ENCODE results near the gene SCML1. TPM values are rescaled to one million over a fixed set of nuclear protein-coding genes. Genes with fewer than 3 reads are reported as not detected.
A peak's percentile ranks its signal among the peaks of the same experiment; 100 is the strongest.

The SCML1 gene
- total RNA-seq, 2 donors from 2014 or later, result 5.9 to 47.6 TPM

DNA sequence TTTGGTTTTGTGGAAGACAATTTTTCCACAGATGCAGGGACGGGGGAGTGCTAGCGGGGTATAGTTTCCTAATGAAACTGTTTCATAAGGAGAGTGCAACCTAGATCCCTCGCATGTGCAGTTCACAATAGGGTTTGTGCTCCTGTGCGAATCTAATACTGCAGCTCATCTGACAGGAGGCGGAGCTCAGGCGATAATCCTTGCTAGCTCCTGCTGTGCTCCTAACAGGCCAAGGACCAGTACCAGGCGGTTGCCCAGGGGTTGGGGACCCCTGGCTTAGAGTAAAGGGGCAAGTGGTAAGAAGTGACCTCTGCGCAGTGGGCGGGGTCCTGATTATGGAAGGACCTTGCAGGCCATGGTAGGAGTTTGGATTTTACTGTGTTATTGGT is 3.8 kb downstream of the SCML1 start:
- TF ChIP-seq CTCF (IDR thresholded peaks at IDR 0.05), result no peak
- TF ChIP-seq POLR2A (IDR thresholded peaks at IDR 0.05), result no peak
- no peak for TF ChIP-seq POLR2AphosphoS5 (IDR thresholded peaks at IDR 0.05)
- Histone ChIP-seq H3K27ac (no peak overlapping the region), H3K4me1 (replicated peaks) (no peaks in the 10 kb centered on the region), H3K27me3 (replicated peaks; ENCODE audit: insufficient read depth) (no peaks in the 10 kb centered on the region), H3K9me3 (no peaks in the 10 kb centered on the region), H3K4me3 (no peak overlapping the region), H3K36me3 (no peaks in the 10 kb centered on the region)
- WGBS, result 38% methylated on average over 8 of the region's 9 CpGs
- DNase-seq (ENCODE audit: low spot score), result no peak
- intact Hi-C loops (cut with DNase I), result no loop called here

DNA sequence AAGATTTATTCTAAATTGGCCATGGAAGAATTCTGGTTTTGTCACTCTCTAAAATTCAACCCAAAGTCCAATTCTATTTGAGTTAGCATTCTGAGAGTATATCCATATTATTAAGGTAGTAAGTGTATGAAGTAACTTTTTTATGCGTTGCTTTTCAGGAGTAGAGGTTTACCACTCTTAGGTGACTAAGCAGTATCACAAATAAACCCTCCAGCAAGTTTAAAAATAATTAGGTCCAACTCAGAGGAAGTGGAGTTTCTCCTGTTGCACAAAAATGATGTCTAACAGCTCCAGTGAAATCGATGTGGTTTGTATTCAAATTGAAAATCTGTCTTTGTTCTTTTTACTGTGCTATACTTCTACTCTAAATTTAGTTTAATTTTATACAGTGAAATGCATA is 6.6 kb downstream of the SCML1 start:
- Histone ChIP-seq H3K27ac (no peak overlapping the region), H3K4me3 (no peak overlapping the region), H3K36me3 (no peaks in the 10 kb centered on the region), H3K9me3 (no peaks in the 10 kb centered on the region), H3K4me1 (replicated peaks) (no peaks in the 10 kb centered on the region), H3K27me3 (replicated peaks; ENCODE audit: insufficient read depth) (no peaks in the 10 kb centered on the region)
- DNase-seq (ENCODE audit: low spot score), result no peak
- intact Hi-C loops (cut with DNase I), result no loop called here
- WGBS, result 48% methylated on average over 2 of the region's 2 CpGs
- TF ChIP-seq POLR2AphosphoS5 (IDR thresholded peaks at IDR 0.05) (no peak), POLR2A (IDR thresholded peaks at IDR 0.05) (no peak), CTCF (IDR thresholded peaks at IDR 0.05) (no peak)

DNA sequence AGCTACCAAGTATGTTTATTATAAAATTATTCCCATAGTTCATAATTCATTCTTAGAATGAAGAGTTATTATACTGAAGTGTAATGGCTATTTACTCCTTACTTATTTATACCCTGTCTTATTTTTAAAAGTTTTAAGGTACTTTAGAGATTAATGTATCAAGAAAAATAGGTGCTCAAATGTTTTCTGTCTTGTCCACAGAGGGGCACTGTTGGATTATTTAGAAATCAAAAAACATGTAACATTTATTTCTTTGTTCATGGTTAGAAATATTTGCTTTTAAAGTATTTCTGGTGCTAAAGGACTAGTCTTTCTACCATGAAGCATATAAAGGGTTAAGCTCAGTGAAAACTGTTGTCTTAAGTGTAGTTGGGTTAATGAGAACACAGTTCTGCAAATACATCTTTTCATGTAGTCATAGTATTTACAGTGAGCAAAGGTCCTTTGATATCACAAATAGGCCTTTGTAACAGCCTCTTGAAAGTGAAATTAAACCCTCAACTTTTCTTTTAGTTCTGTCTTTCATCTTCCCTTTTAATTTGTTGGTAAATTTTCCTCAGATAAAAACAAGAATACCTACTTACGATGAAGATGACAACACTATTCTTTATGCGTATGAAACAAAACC is 7.7 kb downstream of the SCML1 start:
- Histone ChIP-seq H3K27me3 (replicated peaks; ENCODE audit: insufficient read depth) (no peaks in the 10 kb centered on the region), H3K4me1 (replicated peaks) (no peaks in the 10 kb centered on the region), H3K27ac (no peak overlapping the region), H3K4me3 (no peak overlapping the region), H3K36me3 (no peaks in the 10 kb centered on the region), H3K9me3 (no peaks in the 10 kb centered on the region)
- TF ChIP-seq POLR2AphosphoS5 (IDR thresholded peaks at IDR 0.05) (no peak), POLR2A (IDR thresholded peaks at IDR 0.05) (no peak), CTCF (IDR thresholded peaks at IDR 0.05) (peak in 2 of 4 experiments; percentile 31 to 45)
- WGBS, result 78% methylated on average over 2 of the region's 2 CpGs
- DNase-seq (ENCODE audit: low spot score), result no peak
- intact Hi-C loops (cut with DNase I), result no loop called here

- intact Hi-C loops (cut with DNase I), result no loop called here
- Histone ChIP-seq H3K9me3 (no peaks in the 10 kb centered on the region), H3K4me1 (replicated peaks) (no peaks in the 10 kb centered on the region), H3K27ac (no peak overlapping the region), H3K36me3 (no peaks in the 10 kb centered on the region), H3K4me3 (no peak overlapping the region), H3K27me3 (replicated peaks; ENCODE audit: insufficient read depth) (no peaks in the 10 kb centered on the region)
- no peak for DNase-seq (ENCODE audit: low spot score)
- 96% methylated on average over 4 of the region's 5 CpGs for WGBS
- TF ChIP-seq POLR2AphosphoS5 (IDR thresholded peaks at IDR 0.05) (no peak), POLR2A (IDR thresholded peaks at IDR 0.05) (no peak), CTCF (IDR thresholded peaks at IDR 0.05) (no peak)
Observed at GRCh38 chrX:17747692-17748091, 10.4 kb downstream of the SCML1 start.

GRCh38 chrX:17748684-17749083 is 11.4 kb downstream of the SCML1 start:
- Histone ChIP-seq H3K27me3 (replicated peaks; ENCODE audit: insufficient read depth) (no peaks in the 10 kb centered on the region), H3K27ac (no peak overlapping the region), H3K9me3 (no peaks in the 10 kb centered on the region), H3K4me1 (replicated peaks) (no peaks in the 10 kb centered on the region), H3K36me3 (no peaks in the 10 kb centered on the region), H3K4me3 (no peak overlapping the region)
- DNase-seq (ENCODE audit: low spot score), result no peak
- TF ChIP-seq CTCF (IDR thresholded peaks at IDR 0.05) (no peak), POLR2A (IDR thresholded peaks at IDR 0.05) (no peak), POLR2AphosphoS5 (IDR thresholded peaks at IDR 0.05) (no peak)
- intact Hi-C loops (cut with DNase I), result no loop called here
- WGBS, result 80% methylated on average over 5 of the region's 5 CpGs
